ENCODE results near the gene CTCF. TPM values are rescaled to one million over a fixed set of nuclear protein-coding genes. Genes with fewer than 3 reads are reported as not detected.

Gene CTCF
- total RNA-seq, 1 donor from 2014 or later, result 25.6 TPM

DNA sequence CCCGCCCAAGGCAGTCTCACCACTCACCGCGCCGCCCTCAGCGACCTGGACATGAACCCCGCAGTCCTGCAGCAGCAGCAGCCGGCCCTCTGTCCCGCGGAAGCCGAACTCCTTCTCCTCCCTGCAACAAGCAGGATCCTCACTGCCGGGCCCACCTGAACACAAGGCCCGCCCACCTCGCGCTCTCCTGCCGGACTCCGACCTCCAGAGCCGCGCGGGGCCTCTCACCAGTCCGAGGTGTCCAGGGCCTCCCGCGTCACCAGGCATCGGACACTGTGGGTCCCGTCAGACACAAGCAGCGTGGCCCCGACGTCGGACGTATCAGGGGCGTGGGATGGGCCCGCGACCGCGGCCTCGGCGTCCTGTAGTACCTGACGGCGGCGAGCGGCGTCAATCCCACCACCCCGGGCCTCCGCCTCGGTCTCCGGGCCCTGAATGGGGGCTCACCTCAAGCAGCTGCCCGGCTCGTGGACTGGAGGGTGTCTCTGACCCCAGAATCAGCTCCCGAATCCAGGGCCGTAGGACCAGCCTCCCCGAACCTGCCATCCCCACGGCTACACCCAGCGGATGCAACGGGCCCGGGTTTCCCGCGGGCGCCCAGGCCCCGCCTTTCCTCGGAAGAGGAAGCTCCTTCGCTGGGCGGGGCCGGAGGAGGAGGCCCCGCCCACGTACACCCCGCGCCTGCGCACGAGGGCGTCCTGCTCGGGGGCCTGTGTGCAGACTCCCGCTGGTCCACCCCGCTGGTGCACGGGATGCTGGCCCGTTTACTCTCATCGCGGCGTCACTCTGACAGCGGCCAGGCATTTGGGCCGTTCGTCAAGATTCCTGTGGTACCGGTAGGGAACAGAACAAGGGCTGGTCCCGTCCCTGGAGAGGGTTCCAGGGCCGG is 97.6 kb downstream of the CTCF start, which contains the start of gene ACD:
Gene ACD, minus strand, starts transcription at position 586 of the 889 bp plus-strand sequence. Its CDS starts 40 bp downstream, at position 546.
- intact Hi-C loops (cut with DNase I), result no loop called here
- peak; percentile 96 for DNase-seq (ENCODE audit: low spot score)

DNA sequence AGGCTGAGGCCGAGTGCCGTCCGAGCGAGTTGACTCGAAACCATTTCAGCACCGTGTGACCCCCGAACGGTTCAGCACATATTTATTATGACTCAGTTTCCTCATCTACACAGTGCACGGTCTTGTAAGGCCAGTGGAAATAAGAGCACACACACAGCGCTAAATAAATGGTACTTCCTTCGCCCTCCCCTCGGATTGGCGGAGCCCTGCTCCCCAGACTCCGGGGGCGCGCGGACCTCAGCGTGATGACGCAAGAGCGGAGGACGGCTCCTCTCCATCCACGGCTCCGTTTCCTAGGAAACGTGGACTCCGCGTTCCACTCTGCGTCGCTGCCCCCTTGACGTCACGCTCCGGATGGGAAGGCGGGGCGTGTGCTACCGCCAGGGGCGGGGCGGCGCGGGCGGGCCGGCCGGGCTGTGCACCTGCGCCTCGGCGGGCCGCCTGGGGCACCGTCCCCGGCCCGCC is 98.3 kb downstream of the CTCF start, which contains the start of gene PARD6A:
Gene PARD6A, plus strand, starts transcription at position 397 of the 465 bp plus-strand sequence. CDS start 79 bp downstream, outside the sequence.
- peak; percentile 98 for DNase-seq (ENCODE audit: low spot score)
- intact Hi-C loops (cut with DNase I), result no loop called here

DNA sequence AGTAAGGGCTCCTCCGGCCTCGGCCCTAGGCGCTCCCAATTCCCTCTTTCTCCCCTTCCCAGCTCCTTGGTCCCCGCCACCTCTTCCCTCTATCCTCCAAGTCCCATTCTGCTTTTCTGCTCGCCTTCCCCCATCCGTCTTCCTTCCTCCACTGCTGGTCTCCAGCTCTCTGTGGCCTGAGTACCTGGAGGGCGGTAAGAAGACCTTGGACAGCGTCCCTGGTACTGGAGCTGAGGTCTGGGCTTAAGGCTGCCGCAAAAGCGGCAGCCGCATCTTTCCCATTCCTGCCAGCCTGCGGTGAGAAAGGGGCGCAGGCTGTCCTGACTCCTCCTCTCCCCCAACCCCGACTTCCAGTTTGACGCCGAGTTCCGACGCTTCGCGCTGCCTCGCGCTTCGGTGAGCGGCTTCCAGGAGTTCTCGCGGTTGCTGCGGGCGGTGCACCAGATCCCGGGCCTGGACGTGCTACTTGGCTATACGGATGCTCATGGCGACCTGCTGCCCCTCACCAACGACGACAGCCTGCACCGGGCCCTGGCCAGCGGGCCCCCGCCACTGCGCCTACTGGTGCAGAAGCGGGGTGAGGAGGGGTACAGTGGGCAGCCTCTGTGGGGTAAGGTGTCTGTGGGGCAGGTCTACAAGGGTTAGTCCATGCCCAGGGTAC is 98.9 kb downstream of the CTCF start:
- no peak for DNase-seq (ENCODE audit: low spot score)
- intact Hi-C loops (cut with DNase I), result no loop called here

DNA sequence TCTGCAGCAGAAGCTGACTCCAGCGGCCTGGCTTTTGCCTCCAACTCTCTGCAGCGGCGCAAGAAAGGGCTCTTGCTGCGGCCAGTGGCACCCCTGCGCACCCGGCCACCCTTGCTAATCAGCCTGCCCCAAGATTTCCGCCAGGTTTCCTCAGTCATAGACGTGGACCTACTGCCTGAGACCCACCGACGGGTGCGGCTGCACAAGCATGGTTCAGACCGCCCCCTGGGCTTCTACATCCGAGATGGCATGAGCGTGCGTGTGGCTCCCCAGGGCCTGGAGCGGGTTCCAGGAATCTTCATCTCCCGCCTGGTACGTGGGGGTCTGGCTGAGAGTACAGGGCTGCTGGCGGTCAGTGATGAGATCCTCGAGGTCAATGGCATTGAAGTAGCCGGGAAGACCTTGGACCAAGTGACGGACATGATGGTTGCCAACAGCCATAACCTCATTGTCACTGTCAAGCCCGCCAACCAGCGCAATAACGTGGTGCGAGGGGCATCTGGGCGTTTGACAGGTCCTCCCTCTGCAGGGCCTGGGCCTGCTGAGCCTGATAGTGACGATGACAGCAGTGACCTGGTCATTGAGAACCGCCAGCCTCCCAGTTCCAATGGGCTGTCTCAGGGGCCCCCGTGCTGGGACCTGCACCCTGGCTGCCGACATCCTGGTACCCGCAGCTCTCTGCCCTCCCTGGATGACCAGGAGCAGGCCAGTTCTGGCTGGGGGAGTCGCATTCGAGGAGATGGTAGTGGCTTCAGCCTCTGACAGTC is 99.7 kb downstream of the CTCF start:
- intact Hi-C loops (cut with DNase I), result no loop called here
- no peak for DNase-seq (ENCODE audit: low spot score)

DNA sequence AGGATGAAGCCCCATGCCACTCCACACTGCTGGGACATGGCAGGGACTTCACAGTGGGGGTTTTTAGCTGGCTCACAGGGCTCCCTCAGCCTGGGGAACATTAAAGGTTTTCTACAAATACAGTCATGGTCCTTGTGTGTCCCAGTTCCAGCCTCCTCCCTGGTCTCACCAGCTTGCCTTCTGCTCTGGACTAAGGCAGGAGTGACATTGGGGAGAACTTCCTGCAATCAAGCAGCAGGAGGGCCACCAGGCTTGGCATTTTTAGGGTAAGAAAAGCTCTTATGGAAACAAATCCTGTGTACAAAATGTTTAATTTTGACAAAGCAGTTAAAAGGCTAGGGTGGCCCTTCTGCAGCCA is 100.3 kb downstream of the CTCF start:
- intact Hi-C loops (cut with DNase I), result no loop called here
- no peak for DNase-seq (ENCODE audit: low spot score)

DNA sequence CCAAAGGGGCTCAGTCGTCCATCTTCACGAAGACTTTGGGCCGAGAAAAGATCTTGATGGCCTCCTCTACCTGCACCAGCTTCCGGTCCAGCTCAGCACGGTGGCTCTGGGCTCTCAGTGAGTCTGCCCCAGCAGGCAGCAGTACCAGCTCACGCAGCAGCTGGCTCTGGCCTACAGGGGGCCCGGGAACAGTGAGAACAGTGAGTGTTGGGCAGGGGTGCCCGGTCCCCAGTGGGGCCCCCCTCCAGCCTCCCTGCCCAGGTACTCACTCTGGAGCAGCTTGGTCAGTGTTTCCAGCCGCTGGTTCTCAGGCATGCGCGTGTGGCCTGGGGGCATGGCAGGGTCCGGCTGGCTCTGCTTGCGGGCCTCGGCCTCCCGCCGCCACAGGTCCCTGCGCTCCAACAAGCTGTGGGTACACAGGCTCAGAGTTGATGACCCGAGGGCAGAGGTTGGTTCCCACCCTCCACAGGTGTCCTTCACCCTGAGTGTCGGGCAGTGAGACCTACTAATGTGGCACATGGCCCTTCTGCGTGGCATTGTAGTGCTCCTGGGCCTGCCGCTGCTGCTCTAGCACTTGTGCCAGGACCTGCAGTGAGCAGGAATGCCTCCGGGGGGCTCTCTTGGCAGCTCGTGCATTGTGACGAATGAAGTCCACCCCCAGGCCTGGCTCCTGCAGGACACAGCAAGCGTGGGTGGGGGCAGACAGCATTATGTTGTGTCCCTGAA is 101.0 kb downstream of the CTCF start:
- intact Hi-C loops (cut with DNase I), result no loop called here
- DNase-seq (ENCODE audit: low spot score), result no peak

DNA sequence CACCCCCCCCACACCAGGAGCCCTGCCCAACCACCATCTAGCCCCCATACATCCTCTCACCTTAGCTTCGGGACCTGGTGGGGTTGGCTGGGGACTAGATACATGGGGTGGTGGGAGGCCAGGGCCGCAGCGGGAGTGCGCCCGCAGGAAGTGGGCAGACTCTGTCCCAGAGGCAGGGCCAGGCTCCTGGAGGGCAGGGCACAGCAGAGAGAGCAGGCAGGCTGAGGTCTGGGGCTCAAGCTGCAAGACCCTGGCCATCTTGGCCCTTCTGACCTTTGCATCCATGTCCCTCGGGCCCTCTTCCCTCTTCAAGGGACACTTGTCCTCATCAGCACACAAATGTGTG is 101.5 kb downstream of the CTCF start:
- no peak for DNase-seq (ENCODE audit: low spot score)
- intact Hi-C loops (cut with DNase I), result no loop called here

DNA sequence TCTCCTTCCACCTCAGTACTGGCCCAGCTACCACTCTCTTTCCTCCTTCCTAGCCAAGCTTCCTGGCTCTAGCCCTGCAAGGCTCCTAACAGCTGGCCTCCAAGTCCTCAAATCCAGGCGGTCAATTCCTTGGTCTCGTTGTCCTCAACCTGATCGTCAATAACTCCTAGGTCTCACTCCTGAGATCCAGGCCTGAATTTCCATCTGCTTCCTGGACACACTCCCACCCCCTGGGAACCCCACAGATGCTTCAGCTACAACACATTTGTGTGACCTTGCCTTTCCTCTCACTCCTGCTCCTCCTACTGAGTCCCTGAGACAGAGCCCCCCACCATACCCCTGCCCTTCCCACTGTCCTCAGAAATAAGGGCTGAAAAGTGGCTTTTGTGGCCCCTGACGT is 101.9 kb downstream of the CTCF start:
- intact Hi-C loops (cut with DNase I), result no loop called here
- DNase-seq (ENCODE audit: low spot score), result no peak

DNA sequence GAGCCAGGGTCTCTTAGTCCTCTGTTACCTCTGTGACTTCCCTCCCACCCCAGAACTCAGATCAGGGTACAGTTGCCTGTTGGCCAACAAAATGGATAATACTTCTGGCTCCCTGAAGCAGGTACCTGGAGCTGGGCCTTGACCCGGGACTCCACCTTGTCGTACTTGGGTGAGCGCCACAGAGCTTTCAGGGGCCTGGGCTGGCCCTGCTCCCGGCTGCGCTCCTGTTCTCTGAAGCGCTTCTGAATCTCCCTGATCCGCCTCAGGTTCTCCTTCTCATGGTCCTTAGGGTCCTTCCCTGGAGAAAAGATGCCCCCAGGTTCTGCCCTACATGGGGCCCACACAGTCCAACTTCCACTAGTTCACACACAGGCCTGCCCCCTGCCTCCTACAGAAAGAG is 102.5 kb downstream of the CTCF start:
- DNase-seq (ENCODE audit: low spot score), result no peak

DNA sequence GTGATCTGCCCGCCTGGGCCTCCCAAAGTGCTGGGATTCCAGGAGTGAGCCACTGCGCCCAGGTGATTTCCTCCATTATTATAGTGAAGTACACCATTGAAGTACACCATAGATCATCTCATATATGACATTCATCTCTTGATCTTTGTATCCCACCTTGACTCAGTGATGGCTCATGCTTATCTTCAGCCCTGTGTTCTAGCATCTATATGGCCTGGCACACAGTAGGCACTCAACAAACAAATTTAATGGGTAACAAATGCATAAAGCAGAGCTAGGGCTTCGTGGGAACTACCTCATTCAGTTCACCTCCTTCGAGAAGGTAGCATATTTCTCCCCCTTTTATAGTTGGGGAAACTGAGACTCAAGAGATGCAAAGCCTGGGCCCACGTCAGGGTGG is 103.3 kb downstream of the CTCF start:
- no peak for DNase-seq (ENCODE audit: low spot score)
- intact Hi-C loops (cut with DNase I), result no loop called here

More for the DNA sequence above, 102.5 kb downstream of the CTCF start:
- intact Hi-C loops (cut with DNase I), result no loop called here

DNA sequence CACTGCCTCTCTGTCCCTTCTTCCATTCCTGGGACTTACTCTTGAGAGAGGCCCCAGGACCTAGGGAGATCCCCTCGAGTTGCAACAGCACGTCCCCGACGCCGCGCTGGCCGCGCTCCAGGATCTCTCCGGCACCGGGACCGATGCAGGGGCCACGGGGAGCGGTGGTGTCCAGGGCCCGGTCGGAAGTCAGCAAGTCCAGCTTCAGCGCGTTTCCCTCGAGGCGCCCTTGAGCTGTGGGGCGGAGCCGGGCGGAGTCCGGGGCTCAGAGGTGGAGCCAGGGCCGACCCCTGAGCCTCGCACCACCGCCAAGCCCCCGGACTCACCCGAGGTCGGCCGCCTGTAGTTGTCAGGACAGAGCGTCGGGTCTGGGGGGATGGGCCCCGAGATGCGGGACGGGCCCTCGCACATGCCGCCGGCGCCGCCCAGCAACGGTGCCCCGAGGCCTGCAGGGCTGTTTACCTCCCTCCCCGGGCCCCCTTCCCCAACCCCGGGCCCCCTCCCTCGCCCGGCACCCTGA is 103.8 kb downstream of the CTCF start:
- no peak for DNase-seq (ENCODE audit: low spot score)
- intact Hi-C loops (cut with DNase I), result no loop called here

DNA sequence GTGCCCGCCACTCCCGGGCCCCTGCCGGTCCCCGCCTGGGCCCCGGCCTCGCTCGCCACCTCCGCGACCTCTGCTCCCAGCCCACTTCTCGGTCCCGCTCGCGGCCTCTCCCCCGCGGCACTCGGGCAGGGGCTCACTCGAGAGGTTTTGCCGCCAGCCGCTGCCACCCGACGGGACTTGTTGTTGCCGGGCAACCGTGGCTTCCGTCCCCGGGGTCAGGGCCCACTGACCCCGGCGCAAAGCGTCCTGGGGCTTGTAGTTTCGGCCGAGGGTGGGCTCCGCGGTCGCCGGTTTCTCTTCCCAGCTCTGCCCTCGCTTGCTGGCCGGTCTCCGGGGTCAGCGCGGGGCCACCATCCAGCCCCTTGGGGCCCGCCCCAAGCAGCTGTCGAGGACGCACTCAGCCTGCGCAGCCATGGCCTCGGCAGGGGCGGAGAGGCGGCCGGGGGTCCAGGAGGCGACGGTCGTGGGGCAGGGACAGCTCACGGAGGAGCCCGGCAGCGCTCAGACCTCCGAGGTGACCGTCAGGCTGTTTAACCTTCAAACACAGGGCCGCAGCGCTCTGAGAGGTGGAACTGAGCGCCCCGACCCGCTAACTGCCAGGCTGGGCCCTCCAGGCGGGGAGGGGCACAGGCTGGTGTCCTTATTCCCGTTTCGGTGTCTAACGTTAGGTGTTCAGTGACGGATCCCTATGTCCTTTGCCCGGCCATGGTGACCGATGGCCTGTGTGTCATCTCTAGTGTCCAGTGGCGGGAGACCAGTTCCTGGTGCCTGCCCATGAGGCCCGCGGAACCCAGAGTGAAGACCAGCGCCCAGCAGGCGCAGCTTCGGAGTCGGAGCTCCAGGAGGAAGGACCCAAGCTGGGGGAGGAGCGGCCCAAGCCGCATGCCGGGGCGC is 104.5 kb downstream of the CTCF start, which contains the start of the genes C16orf86 and ENKD1:
Gene C16orf86, plus strand, starts transcription at position 256 of the 894 bp plus-strand sequence. Its CDS starts 157 bp downstream, at position 413.
Gene ENKD1, minus strand, starts transcription at position 192 of the 894 bp plus-strand sequence. CDS start 308 bp downstream, outside the sequence.
- peak; percentile 95 for DNase-seq (ENCODE audit: low spot score)
- intact Hi-C loops (cut with DNase I), result loop anchor here (1.0 kb wide), 1 partner anchor 105 kb away; the partner anchor contains the start of gene CTCF

DNA sequence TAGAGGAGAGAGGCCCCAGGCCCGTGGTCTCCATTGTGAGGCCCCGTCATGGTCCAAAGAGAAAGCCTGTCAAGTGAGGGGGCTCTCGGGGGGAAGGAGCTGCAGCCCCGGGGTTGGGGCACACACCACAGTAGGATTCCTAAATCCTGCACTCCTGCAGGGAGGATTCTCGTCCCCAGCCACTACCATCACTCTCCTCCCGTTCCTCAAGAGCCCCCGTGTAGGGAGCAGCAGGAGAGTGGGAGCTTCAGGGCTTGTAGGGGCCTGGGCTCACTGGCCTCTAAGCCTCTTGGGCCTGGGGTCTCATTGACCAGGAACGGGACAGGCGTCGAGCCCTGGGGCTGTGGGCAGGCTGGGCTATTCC is 105.1 kb downstream of the CTCF start:
- intact Hi-C loops (cut with DNase I), result loop anchor here (1.0 kb wide), 1 partner anchor 105 kb away; the partner anchor contains the start of gene CTCF
- DNase-seq (ENCODE audit: low spot score), result no peak

DNA sequence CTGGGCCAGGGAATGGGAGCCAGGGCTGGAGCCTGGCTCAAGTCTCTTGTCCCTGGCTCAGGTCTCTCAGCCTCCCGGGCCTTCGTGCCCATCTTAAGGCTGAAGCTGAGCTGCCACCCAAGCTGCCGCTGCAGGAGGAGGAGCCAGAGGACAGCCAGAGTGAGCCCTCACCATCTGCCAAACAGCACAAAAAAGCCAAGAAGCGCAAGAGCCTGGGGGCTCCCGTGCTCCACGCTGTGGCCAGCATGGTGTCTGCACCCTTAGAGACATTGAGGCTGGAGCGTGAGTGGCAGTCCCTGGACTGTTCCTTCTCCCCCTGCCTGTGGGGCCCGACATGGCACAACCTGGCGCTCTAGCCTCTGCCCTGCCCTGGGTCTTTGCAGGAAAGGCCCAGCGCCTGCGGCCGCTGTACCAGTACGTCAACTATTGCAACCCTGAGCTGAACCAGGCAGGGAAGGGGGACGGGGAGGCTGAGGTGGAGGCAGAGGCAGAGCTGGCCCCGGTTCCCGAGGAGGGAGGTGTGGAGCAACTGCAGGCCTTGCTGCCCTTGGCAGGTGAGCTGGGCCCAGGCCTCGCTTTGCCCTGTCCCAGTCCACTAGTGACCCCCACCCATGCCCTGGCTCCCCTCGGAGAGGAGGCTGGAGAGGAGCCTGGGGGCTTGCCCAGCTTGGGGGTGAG is 105.6 kb downstream of the CTCF start:
- peak; percentile 90 for DNase-seq (ENCODE audit: low spot score)
- intact Hi-C loops (cut with DNase I), result loop anchor here (1.0 kb wide), 2 partner anchors 106 to 147 kb away; partner anchors contain the start of gene CTCF

DNA sequence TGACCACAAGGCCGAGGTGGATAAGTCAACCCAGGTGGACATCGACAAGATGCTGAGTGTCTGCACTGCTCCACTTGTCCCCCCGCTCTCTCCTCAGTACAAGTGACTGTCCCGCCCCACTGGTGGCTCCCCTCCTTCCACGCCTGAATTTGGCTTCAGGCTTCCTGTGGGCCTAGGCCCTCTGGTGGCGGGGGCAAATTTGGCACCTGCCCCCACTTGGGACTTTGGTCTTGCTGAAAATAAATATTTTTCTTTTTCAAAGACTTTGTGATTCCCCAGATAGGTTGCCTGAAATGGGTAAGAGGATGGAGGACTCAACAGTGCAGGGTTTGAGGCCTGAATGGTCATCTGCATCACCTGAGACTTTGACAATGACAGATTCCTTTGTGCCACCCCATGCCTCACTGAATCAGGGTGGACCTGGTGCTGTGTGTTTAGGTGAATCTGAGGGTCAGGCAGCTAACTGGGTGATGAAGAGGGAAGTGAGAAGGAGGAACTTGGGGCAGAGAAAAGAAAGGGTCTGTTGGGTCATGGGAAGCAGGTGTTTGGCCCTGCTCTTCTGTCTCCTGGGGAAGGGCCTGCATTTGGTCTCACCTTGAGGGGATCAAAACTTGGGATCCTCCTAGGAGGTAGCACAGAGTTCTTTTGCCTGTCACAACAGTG is 106.3 kb downstream of the CTCF start:
- intact Hi-C loops (cut with DNase I), result loop anchor here (1.0 kb wide), 1 partner anchor 147 kb away; no protein-coding TSS in a partner anchor
- no peak for DNase-seq (ENCODE audit: low spot score)

DNA sequence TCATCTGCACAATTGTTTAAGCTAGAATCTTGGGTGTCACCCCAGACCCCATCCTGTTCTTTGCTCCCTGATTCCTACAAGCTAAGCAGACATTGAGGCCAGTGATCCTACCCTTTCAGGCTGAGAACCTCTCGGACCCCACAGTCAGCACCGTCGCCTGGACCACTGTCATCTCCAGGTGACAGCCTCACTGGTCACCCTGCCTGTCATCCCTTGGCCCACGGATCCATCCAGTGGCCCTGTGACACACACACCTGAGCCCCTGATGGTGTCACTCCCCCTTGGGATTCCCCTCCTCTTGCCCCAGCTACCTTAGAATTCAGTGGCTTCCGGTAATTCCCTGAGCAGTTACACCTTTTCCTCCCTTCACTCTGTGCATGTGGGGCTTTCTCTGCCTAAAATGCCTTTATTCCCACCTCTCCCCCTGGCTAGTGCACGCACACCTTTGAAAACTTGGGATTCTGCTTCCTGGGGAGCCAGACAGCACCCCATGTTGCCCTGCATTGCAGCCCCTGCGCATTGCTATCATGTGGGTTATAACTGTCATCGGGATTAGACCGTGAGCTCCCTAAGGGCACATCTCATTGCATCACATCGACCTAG is 107.3 kb downstream of the CTCF start:
- DNase-seq (ENCODE audit: low spot score), result no peak
- intact Hi-C loops (cut with DNase I), result loop anchor here (5.0 kb wide), 4 partner anchors 48 to 373 kb away; partner anchors contain the start of genes GFOD2, RANBP10 and TSNAXIP1
